Activated CD4-positive, alpha-beta T cell treated with anti-CD3 and anti-CD28 coated beads for 1 hour (primary cell): ENCODE measurements around the gene IL27RA.
"Not testable (repeated sequence)": the region's sequence is repeated elsewhere in the genome, so short reads cannot be mapped to it uniquely, and the experiment has no call there.

ENCODE experiments used
- DNase-seq: peaks from one replicate; pipeline ENCODE4 v3.0.0-alpha.2; 2020

The IL27RA gene

GRCh38 chr19:14033946-14034345, 2.4 kb downstream of the IL27RA start:
- DNase-seq = no peak

- DNase-seq = not testable (repeated sequence)
These were observed 3.6 kb downstream of the IL27RA start for GRCh38 chr19:14035159-14035558.

- DNase-seq = no peak
These were observed 4.1 kb downstream of the IL27RA start for GRCh38 chr19:14035706-14036105.

- no peak for DNase-seq
These were observed 7.6 kb downstream of the IL27RA start for GRCh38 chr19:14039181-14039580.

GRCh38 chr19:14042659-14043608, 11.4 kb downstream of the IL27RA start:
- not testable (repeated sequence) for DNase-seq

GRCh38 chr19:14047866-14048265, 16.3 kb downstream of the IL27RA start:
- DNase-seq = not testable (repeated sequence)

- DNase-seq = peak; percentile 67
These were observed 17.0 kb downstream of the IL27RA start for GRCh38 chr19:14048443-14049153.

- DNase-seq = no peak
These were observed 18.9 kb downstream of the IL27RA start for GRCh38 chr19:14050512-14050911.

GRCh38 chr19:14050961-14051360, 19.4 kb downstream of the IL27RA start:
- DNase-seq = not testable (repeated sequence)

- no peak for DNase-seq
These were observed 20.4 kb downstream of the IL27RA start for GRCh38 chr19:14051980-14052379.

GRCh38 chr19:14052470-14052869, 20.9 kb downstream of the IL27RA start:
- no peak for DNase-seq

- no peak for DNase-seq
These were observed 21.5 kb downstream of the IL27RA start for GRCh38 chr19:14053032-14053431.

GRCh38 chr19:14053500-14053899, 21.9 kb downstream of the IL27RA start:
- DNase-seq = no peak

GRCh38 chr19:14054099-14054498, 22.5 kb downstream of the IL27RA start:
- no peak for DNase-seq

GRCh38 chr19:14054721-14055120, 23.2 kb downstream of the IL27RA start:
- no peak for DNase-seq

- DNase-seq = no peak
These were observed 23.8 kb downstream of the IL27RA start for GRCh38 chr19:14055396-14055795.

- DNase-seq = no peak
These were observed 24.6 kb downstream of the IL27RA start for GRCh38 chr19:14056069-14056666.

- no peak for DNase-seq
These were observed 25.3 kb downstream of the IL27RA start for GRCh38 chr19:14056741-14057356.

GRCh38 chr19:14058182-14059092, 26.9 kb downstream of the IL27RA start:
- no peak for DNase-seq

- DNase-seq = peak; percentile 43
These were observed 27.5 kb downstream of the IL27RA start for GRCh38 chr19:14059093-14059480.

GRCh38 chr19:14059652-14060155, 28.1 kb downstream of the IL27RA start:
- no peak for DNase-seq
